HepG2 (cell line): Measurements from ENCODE around the gene STPG4. TPM values are rescaled to one million over a fixed set of nuclear protein-coding genes. Genes with fewer than 3 reads are reported as not detected.

Source experiments
- ATAC-seq: fragments of 200-7000 bp; cut with Tn5 transposase; 3 replicates; pipeline ENCODE4 v1.9.1; 2020; ENCODE audit warnings: mild to moderate bottlenecking, moderate library complexity
- BruUV-seq: library from RNA; stranded (reverse); fragments of 400-500 nt; replicated peaks from 2 replicates; lab custom pipeline; 2021; lab: Mats Ljungman, UMichigan
- CTCF ChIA-PET: fragments of 300-600 bp; formaldehyde crosslinking; extraction: SDS; loops from one replicate; lab custom pipeline; 2021; ENCODE audit warnings: low total read pairs, inconsistent platforms, low intra/inter-chr PET ratio; lab: Yijun Ruan, JAX
- POLR2A ChIA-PET: fragments of 350-600 bp; sonication (Branson Sonifier 250); formaldehyde crosslinking; loops from one replicate; lab custom pipeline; 2020; ENCODE audit warnings: antibody characterized with exemption, inconsistent platforms; lab: Yijun Ruan, JAX
- DNase-seq: peaks from one replicate; pipeline ENCODE4 v3.0.0-alpha.2; 2015; ENCODE audit warnings: low spot score
- FAIRE-seq: peaks from 3 replicates; lab custom pipeline; 2011; peaks lifted over from hg19 to GRCh38; lab: Jason Lieb, UNC
- H2AFZ ChIP-seq: one replicate; pipeline ENCODE4 v1.6.1; 2011; ENCODE audit warnings: low read length, inconsistent platforms
- H3K27ac ChIP-seq: fragments of 300-600 bp; 3 replicates; pipeline ENCODE4 v1.8.0; 2011; ENCODE audit warnings: mixed run types, mild to moderate bottlenecking, mixed read lengths, low read length, inconsistent platforms; ENCODE audit not compliant: insufficient read depth; ENCODE audit errors: extremely low read length
- H3K27me3 ChIP-seq, 2 experiments: fragments of 200-600 bp in 1 of 2; 2 replicates in 1 of 2; 3 replicates in 1 of 2; pipeline versions ENCODE4 v1.6.0 to v1.8.0; 2011; ENCODE audit warnings: low read length in 2 of 2, mild to moderate bottlenecking in 2 of 2, moderate library complexity in 2 of 2, inconsistent platforms in 1 of 2; ENCODE audit not compliant: insufficient read depth in 2 of 2, control insufficient read depth in 1 of 2
- H3K36me3 ChIP-seq, 2 experiments: fragments of 200-600 bp in 1 of 2; replicated peaks in 1 of 2; 2 replicates in 1 of 2; 3 replicates in 1 of 2; pipeline versions ENCODE4 v1.5.1 to v1.8.0; 2011; ENCODE audit warnings: low read length in 2 of 2, inconsistent platforms in 1 of 2; ENCODE audit not compliant: insufficient read depth in 2 of 2, control insufficient read depth in 1 of 2
- H3K4me1 ChIP-seq: 2 replicates; pipeline ENCODE4 v1.5.1; 2012; ENCODE audit warnings: low read length, inconsistent platforms; ENCODE audit not compliant: insufficient read depth
- H3K4me2 ChIP-seq: 2 replicates; pipeline ENCODE4 v1.6.0; 2011; ENCODE audit warnings: low read depth, low read length, inconsistent platforms
- H3K4me3 ChIP-seq, 3 experiments: fragments of 200-600 bp in 1 of 3; sonication (generic), shearing (Covaris generic) in 1 of 3; replicated peaks in 1 of 3; 2 replicates each; pipeline ENCODE4 v1.5.1; 2011 to 2016; ENCODE audit warnings: low read length in 3 of 3, inconsistent platforms in 2 of 3, low read depth in 2 of 3, mild to moderate bottlenecking in 2 of 3, control low read depth in 1 of 3, mixed read lengths in 1 of 3; ENCODE audit not compliant: insufficient read depth in 1 of 3
- H3K79me2 ChIP-seq: one replicate; pipeline ENCODE4 v1.6.1; 2011; ENCODE audit warnings: low read length, inconsistent platforms; ENCODE audit not compliant: insufficient read depth
- H3K9ac ChIP-seq: 2 replicates; pipeline ENCODE4 v1.6.0; 2011; ENCODE audit warnings: mild to moderate bottlenecking, low read depth, low read length, inconsistent platforms; ENCODE audit not compliant: insufficient read depth
- H3K9me3 ChIP-seq: 2 replicates; pipeline ENCODE4 v1.5.1; 2012; ENCODE audit warnings: mild to moderate bottlenecking, low read length
- H4K20me1 ChIP-seq: 2 replicates; pipeline ENCODE4 v1.6.0; 2011; ENCODE audit warnings: inconsistent platforms, mild to moderate bottlenecking, low read length, moderate library complexity; ENCODE audit not compliant: insufficient read depth
- CAMTA2 ChIP-seq: sonication (generic); formaldehyde crosslinking; IDR thresholded peaks from 2 replicates; pipeline ENCODE4 v1.4.0; 2020; ENCODE audit warnings: mild to moderate bottlenecking, missing genetic modification reagents, borderline replicate concordance
- FOXM1 ChIP-seq: sonication (generic); formaldehyde crosslinking; IDR thresholded peaks from 2 replicates; pipeline ENCODE4 v1.5.0; 2020; ENCODE audit warnings: missing genetic modification reagents
- POLR2A ChIP-seq, 2 experiments: IDR thresholded peaks; 2 replicates each; pipeline ENCODE4 v1.6.1; 2011; ENCODE audit warnings: low read depth in 2 of 2, low read length in 2 of 2, mild to moderate bottlenecking in 1 of 2, moderate library complexity in 1 of 2; ENCODE audit not compliant: insufficient read depth in 1 of 2
- RERE ChIP-seq: IDR thresholded peaks from 2 replicates; pipeline ENCODE4 v1.6.1; 2016; ENCODE audit warnings: low read depth, missing genetic modification reagents, missing compliant biosample characterization
- SMAD1 ChIP-seq: sonication (generic); formaldehyde crosslinking; IDR thresholded peaks from 2 replicates; pipeline ENCODE4 v1.4.0; 2020; ENCODE audit warnings: missing genetic modification reagents, low read depth, mild to moderate bottlenecking, borderline replicate concordance
- SP5 ChIP-seq: IDR thresholded peaks from 2 replicates; pipeline ENCODE4 v1.6.1; 2016; ENCODE audit warnings: low read depth, borderline replicate concordance
- TBP ChIP-seq: sonication (generic); formaldehyde crosslinking; IDR thresholded peaks from 2 replicates; pipeline ENCODE4 v1.5.0; 2020; ENCODE audit warnings: missing genetic modification reagents
- TGIF2 ChIP-seq: IDR thresholded peaks from 2 replicates; pipeline ENCODE4 v1.6.1; 2016; ENCODE audit warnings: control low read depth, missing compliant biosample characterization
- ZNF292 ChIP-seq: sonication (generic); formaldehyde crosslinking; IDR thresholded peaks from 2 replicates; pipeline ENCODE4 v1.8.1; 2022; ENCODE audit warnings: mild to moderate bottlenecking, low read depth, missing genetic modification reagents, borderline replicate concordance
- ZNF331 ChIP-seq: sonication (generic); formaldehyde crosslinking; IDR thresholded peaks from 2 replicates; pipeline ENCODE4 v1.4.0; 2020; ENCODE audit warnings: missing genetic modification reagents
- ZNF569 ChIP-seq: sonication (generic); formaldehyde crosslinking; IDR thresholded peaks from 2 replicates; pipeline ENCODE4 v1.5.0; 2020; ENCODE audit warnings: mild to moderate bottlenecking, missing genetic modification reagents, moderate library complexity, borderline replicate concordance
- WGBS: methylation state at CpG from one replicate; pipeline ENCODE4 v1.1.6; 2017; ENCODE audit warnings: low lambda C conversion rate; 5-methylcytosine and 5-hydroxymethylcytosine counted together
- in situ Hi-C: cut with HindIII; loops from 2 replicates; pipeline ENCODE4 v1.10.0; 2017; ENCODE audit warnings: low pct_unique_long_range_greater_than_20kb; ENCODE audit not compliant: extremely low pct_ligation_motif_present
- intact Hi-C: fragments of 100-400 bp; cut with micrococcal nuclease; formaldehyde crosslinking; loops from one replicate; pipeline ENCODE4 v1.10.0; 2022; ENCODE audit not compliant: unreplicated experiment
- polyA plus RNA-seq, 8 experiments: library from polyadenylated mRNA; depleted of rRNA in 3 of 8; stranded (reverse) in 7 of 8; unstranded in 1 of 8; fragments of >200 nt; fragmentation: Illumina TruSeq in 4 of 8; extraction: Trizol in 4 of 8; gene quantifications; 2 replicates each; pipeline versions ENCODE4 v1.2.1 to v1.2.3, GENCODE V29; 2011 to 2016; ENCODE audit warnings: low read depth in 4 of 8, missing spikeins in 1 of 8, mixed read lengths in 1 of 8; ENCODE audit not compliant: insufficient read depth in 1 of 8
- total RNA-seq, 5 experiments: library from RNA; depleted of rRNA; stranded (reverse); fragments of >200 nt; fragmentation: Illumina TruSeq; extraction: Trizol; gene quantifications; 2 replicates each; pipeline ENCODE4 v1.2.3, GENCODE V29; 2016; ENCODE audit warnings: low read depth in 1 of 5
- TF ChIP-seq, protein P1 (sequence below): sonication (generic); formaldehyde crosslinking; IDR thresholded peaks from 2 replicates; pipeline ENCODE4 v1.5.0; 2020; ENCODE audit warnings: missing genetic modification reagents, mild to moderate bottlenecking, borderline replicate concordance
- TF ChIP-seq, protein P2 (sequence below): sonication (generic); formaldehyde crosslinking; IDR thresholded peaks from 2 replicates; pipeline ENCODE4 v1.8.1; 2022; ENCODE audit warnings: mild to moderate bottlenecking, missing genetic modification reagents

STPG4 gene
- total and polyA plus RNA-seq, 2 of the 13 experiments (the other 11 are each of a cell fraction or from before 2014, with no cell fraction given): 0.11 to 0.15 TPM

- DNase-seq (peak; percentile 49), FAIRE-seq (no peak), ATAC-seq (no peak)
- ChIA-PET CTCF (no interaction called here), POLR2A (interaction anchor here (1.2 to 1.5 kb wide), 2 partner anchors 98 to 205 kb away, joined by 3 to 4 read pairs; no protein-coding TSS in a partner anchor)
- WGBS: under 1% methylated on average over 15 of the region's 15 CpGs
- Histone ChIP-seq H3K36me3 (peaks cover 3 to 9% of the 10 kb centered on the region in 2 experiments; a peak in 4 of 5 replicates), H3K4me3 (peak overlapping the region; percentile 89 to 99 (median 97)), H4K20me1 (peaks cover 56% of the 10 kb centered on the region), H3K9ac (peak overlapping the region; percentile 99), H3K79me2 (peaks cover 64% of the 10 kb centered on the region), H3K4me1 (peaks cover 57% of the 10 kb centered on the region), H2AFZ (no peak overlapping the region), H3K27ac (peak overlapping the region; percentile 66), H3K4me2 (peak overlapping the region; percentile 96), H3K27me3 (peaks cover 0 to 2% of the 10 kb centered on the region in 2 experiments; a peak in 1 of 5 replicates), H3K9me3 (no peaks in the 10 kb centered on the region)
- in situ Hi-C loops: loop anchor here (5.0 kb wide), 1 partner anchor 147 kb away; no protein-coding TSS in a partner anchor
- BruUV-seq: no TSS peak
- intact Hi-C loops: loop anchor here (1.0 kb wide), 1 partner anchor 10 kb away; no protein-coding TSS in a partner anchor
- no peak for TF ChIP-seq FOXM1
- TF ChIP-seq RERE (CRISPR knock-in tag): 0 out of 2 replicates have a peak, but pooled peaks have one; percentile 37
- TF ChIP-seq, protein P1, sequence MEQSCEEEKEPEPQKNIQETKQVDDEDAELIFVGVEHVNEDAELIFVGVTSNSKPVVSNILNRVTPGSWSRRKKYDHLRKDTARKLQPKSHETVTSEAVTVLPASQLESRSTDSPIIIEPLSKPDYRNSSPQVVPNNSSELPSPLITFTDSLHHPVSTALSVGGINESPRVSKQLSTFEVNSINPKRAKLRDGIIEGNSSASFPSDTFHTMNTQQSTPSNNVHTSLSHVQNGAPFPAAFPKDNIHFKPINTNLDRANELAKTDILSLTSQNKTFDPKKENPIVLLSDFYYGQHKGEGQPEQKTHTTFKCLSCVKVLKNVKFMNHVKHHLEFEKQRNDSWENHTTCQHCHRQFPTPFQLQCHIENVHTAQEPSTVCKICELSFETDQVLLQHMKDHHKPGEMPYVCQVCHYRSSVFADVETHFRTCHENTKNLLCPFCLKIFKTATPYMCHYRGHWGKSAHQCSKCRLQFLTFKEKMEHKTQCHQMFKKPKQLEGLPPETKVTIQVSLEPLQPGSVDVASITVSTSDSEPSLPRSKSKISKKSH: no peak
- TF ChIP-seq, protein P2, sequence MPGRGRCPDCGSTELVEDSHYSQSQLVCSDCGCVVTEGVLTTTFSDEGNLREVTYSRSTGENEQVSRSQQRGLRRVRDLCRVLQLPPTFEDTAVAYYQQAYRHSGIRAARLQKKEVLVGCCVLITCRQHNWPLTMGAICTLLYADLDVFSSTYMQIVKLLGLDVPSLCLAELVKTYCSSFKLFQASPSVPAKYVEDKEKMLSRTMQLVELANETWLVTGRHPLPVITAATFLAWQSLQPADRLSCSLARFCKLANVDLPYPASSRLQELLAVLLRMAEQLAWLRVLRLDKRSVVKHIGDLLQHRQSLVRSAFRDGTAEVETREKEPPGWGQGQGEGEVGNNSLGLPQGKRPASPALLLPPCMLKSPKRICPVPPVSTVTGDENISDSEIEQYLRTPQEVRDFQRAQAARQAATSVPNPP (CRISPR knock-in tag): no peak
- TF ChIP-seq POLR2A (IDR thresholded peaks at IDR 0.05; ENCODE audit: insufficient read depth in 1 of 2, low read depth in 2 of 2, low read length in 2 of 2): peak in 1 of 2 experiments; percentile 74; a peak in 2 of 4 replicates
- no peak for TF ChIP-seq TBP (CRISPR knock-in tag)
- TF ChIP-seq CAMTA2 (CRISPR knock-in tag): no peak
- TF ChIP-seq TGIF2: 0 out of 2 replicates have a peak, but pooled peaks have one; percentile 16
- TF ChIP-seq ZNF331 (CRISPR knock-in tag): no peak
- TF ChIP-seq SP5 (CRISPR knock-in tag): peak; percentile 14; the same call in 1 of the 2 replicates
- no peak for TF ChIP-seq ZNF292 (CRISPR knock-in tag)
- no peak for TF ChIP-seq SMAD1 (CRISPR knock-in tag)
- TF ChIP-seq ZNF569: 0 out of 2 replicates have a peak, but pooled peaks have one; percentile 56
These were observed 19.7 kb upstream of the STPG4 start for GRCh38 chr2:47174733-47175361.
